Sigmoid colon (tissue), 4 donors: Measurements from ENCODE around the gene IRAK1.

Source experiments
- CTCF ChIP-seq, 4 experiments: fragments of 450-650 bp in 3 of 4; fragments of 200-600 bp in 1 of 4; IDR thresholded peaks; one replicate each; pipeline ENCODE4 v1.5.1; 2016 to 2019; ENCODE audit warnings: antibody characterized with exemption in 4 of 4, mild to moderate bottlenecking in 3 of 4, moderate library complexity in 2 of 4
- EP300 ChIP-seq, 4 donors: sonication (generic); formaldehyde crosslinking; IDR thresholded peaks; one replicate each; pipeline ENCODE4 v1.6.1; 2017; ENCODE audit warnings: antibody characterized with exemption in 4 of 4
- POLR2AphosphoS5 ChIP-seq, 4 donors: sonication (generic); formaldehyde crosslinking; IDR thresholded peaks; one replicate each; pipeline ENCODE4 v1.6.1; 2017; ENCODE audit warnings: antibody characterized with exemption in 4 of 4

GRCh38 chrX:154020536-154021115 is 924 bp upstream of the IRAK1 start:
- peak in 1 of 4 donors; percentile 4 for TF ChIP-seq POLR2AphosphoS5 (IDR thresholded peaks at IDR 0.05)
- TF ChIP-seq CTCF (IDR thresholded peaks at IDR 0.05) = no peak
- TF ChIP-seq EP300 (IDR thresholded peaks at IDR 0.05) = no peak
